ENCODE measurements around the gene FBXO31.

The FBXO31 gene

GRCh38 chr16:87314990-87315420, 68.6 kb downstream of the FBXO31 start:
- Histone ChIP-seq H3K9ac (ENCODE audit: low read length) (peak overlapping the region; percentile 58), H4K20me1 (ENCODE audit: insufficient read depth, low read length) (no peaks in the 10 kb centered on the region), H3K4me1 (ENCODE audit: low read length) (peaks cover 12% of the 10 kb centered on the region), H3K4me3 (ENCODE audit: low read length) (peak overlapping the region; percentile 63), H3K27ac (ENCODE audit: low read length) (peak overlapping the region; percentile 49; the same call in 1 of the 2 replicates), H3F3A (ENCODE audit: insufficient read depth, low read length) (0 out of 2 replicates have a peak, but pooled peaks cover 4% of the 10 kb centered on the region), H3K9me2 (replicated peaks; ENCODE audit: insufficient read depth, low read length) (no peaks in the 10 kb centered on the region), H3K79me2 (ENCODE audit: low read length) (peaks cover 21% of the 10 kb centered on the region), H3K36me3 (replicated peaks; ENCODE audit: insufficient read depth, low read length) (no peaks in the 10 kb centered on the region), H2AFZ (ENCODE audit: low read length) (peak overlapping the region; percentile 58; the same call in 1 of the 2 replicates), H3K27me3 (replicated peaks; ENCODE audit: insufficient read depth, low read length) (no peaks in the 10 kb centered on the region), H3K9me3 (replicated peaks; ENCODE audit: insufficient read depth, low read length) (no peaks in the 10 kb centered on the region), H3K4me2 (ENCODE audit: low read depth, low read length) (peak overlapping the region; percentile 72)
- TF ChIP-seq EZH2 (optimal IDR thresholded peaks at IDR 0.05; ENCODE audit: low read depth, low read length), result no peak
- TF ChIP-seq EZH2phosphoT487 (IDR thresholded peaks at IDR 0.05; ENCODE audit: low read length), result no peak
- TF ChIP-seq, protein P1, sequence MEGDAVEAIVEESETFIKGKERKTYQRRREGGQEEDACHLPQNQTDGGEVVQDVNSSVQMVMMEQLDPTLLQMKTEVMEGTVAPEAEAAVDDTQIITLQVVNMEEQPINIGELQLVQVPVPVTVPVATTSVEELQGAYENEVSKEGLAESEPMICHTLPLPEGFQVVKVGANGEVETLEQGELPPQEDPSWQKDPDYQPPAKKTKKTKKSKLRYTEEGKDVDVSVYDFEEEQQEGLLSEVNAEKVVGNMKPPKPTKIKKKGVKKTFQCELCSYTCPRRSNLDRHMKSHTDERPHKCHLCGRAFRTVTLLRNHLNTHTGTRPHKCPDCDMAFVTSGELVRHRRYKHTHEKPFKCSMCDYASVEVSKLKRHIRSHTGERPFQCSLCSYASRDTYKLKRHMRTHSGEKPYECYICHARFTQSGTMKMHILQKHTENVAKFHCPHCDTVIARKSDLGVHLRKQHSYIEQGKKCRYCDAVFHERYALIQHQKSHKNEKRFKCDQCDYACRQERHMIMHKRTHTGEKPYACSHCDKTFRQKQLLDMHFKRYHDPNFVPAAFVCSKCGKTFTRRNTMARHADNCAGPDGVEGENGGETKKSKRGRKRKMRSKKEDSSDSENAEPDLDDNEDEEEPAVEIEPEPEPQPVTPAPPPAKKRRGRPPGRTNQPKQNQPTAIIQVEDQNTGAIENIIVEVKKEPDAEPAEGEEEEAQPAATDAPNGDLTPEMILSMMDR (IDR thresholded peaks at IDR 0.05; ENCODE audit: low read length), result no peak
- DNase-seq, result peak; percentile 61

DNA sequence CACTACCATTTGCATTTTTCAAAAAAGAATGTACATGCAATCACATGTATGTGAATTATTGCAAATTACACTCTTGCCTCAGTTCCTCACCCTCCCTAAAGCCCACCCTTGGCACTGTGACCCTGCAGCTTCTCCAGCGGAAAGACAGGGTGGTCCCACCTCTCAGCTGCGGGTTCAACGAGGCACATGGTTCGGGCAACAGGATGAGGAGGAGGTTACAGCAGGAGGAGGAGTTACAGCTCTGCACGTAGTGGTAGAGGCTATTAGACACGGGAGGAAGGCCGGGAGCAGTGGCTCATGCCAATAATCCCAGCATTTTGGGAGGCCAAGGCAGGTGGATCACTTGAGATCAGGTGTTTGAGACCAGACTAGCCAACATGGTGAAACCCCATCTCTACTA, 71.6 kb downstream of the FBXO31 start:
- no peak overlapping the region for H3K27ac ChIP-seq (ENCODE audit: low read length)
- H4K20me1 ChIP-seq (ENCODE audit: insufficient read depth, low read length), result no peaks in the 10 kb centered on the region
- no peaks in the 10 kb centered on the region for H3K9me3 ChIP-seq (replicated peaks; ENCODE audit: insufficient read depth, low read length)
- no peak overlapping the region for H2AFZ ChIP-seq (ENCODE audit: low read length)
- TF ChIP-seq, protein P1 (IDR thresholded peaks at IDR 0.05; ENCODE audit: low read length), result no peak
- TF ChIP-seq EZH2phosphoT487 (IDR thresholded peaks at IDR 0.05; ENCODE audit: low read length), result no peak
- no peak for TF ChIP-seq EZH2 (optimal IDR thresholded peaks at IDR 0.05; ENCODE audit: low read depth, low read length)
- H3K27me3 ChIP-seq (replicated peaks; ENCODE audit: insufficient read depth, low read length), result no peaks in the 10 kb centered on the region
- H3K79me2 ChIP-seq (ENCODE audit: low read length), result peaks cover 8% of the 10 kb centered on the region; the same call in 1 of the 2 replicates
- H3K9me2 ChIP-seq (replicated peaks; ENCODE audit: insufficient read depth, low read length), result no peaks in the 10 kb centered on the region
- H3K4me2 ChIP-seq (ENCODE audit: low read depth, low read length), result no peak overlapping the region
- no peak overlapping the region for H3K9ac ChIP-seq (ENCODE audit: low read length)
- no peak overlapping the region for H3K4me3 ChIP-seq (ENCODE audit: low read length)
- DNase-seq, result no peak
- peaks cover 12% of the 10 kb centered on the region for H3K4me1 ChIP-seq (ENCODE audit: low read length)
- no peaks in the 10 kb centered on the region for H3K36me3 ChIP-seq (replicated peaks; ENCODE audit: insufficient read depth, low read length)
- 0 out of 2 replicates have a peak, but pooled peaks cover 4% of the 10 kb centered on the region for H3F3A ChIP-seq (ENCODE audit: insufficient read depth, low read length)

DNA sequence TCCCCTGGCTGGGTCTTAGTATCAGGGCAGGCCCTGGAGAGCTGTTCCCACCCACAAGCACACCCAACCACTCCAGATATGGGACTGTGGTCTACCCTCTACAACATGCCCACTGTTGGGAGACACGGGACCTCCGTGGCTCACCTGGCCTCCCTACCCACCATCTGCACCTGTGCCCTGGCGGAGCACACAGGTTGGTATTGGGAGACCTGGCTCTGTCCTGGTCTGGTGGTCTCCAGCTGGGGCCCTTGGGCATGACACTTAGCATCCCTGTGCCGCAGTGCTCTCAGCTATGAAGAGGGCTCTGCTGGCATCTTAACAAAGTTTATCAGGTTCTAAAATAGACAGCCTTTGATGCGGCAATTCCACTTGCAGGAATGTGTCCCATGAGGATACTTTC, 72.2 kb downstream of the FBXO31 start:
- 0 out of 2 replicates have a peak, but pooled peaks cover 4% of the 10 kb centered on the region for H3F3A ChIP-seq (ENCODE audit: insufficient read depth, low read length)
- peaks cover 8% of the 10 kb centered on the region; the same call in 1 of the 2 replicates for H3K79me2 ChIP-seq (ENCODE audit: low read length)

More for the DNA sequence above, 72.2 kb downstream of the FBXO31 start:
- Histone ChIP-seq H3K4me1 (ENCODE audit: low read length) (peaks cover 12% of the 10 kb centered on the region), H3K4me3 (ENCODE audit: low read length) (no peak overlapping the region), H3K36me3 (replicated peaks; ENCODE audit: insufficient read depth, low read length) (no peaks in the 10 kb centered on the region), H3K9me3 (replicated peaks; ENCODE audit: insufficient read depth, low read length) (no peaks in the 10 kb centered on the region), H3K27me3 (replicated peaks; ENCODE audit: insufficient read depth, low read length) (no peaks in the 10 kb centered on the region), H3K9ac (ENCODE audit: low read length) (no peak overlapping the region), H2AFZ (ENCODE audit: low read length) (no peak overlapping the region), H3K4me2 (ENCODE audit: low read depth, low read length) (no peak overlapping the region), H3K9me2 (replicated peaks; ENCODE audit: insufficient read depth, low read length) (no peaks in the 10 kb centered on the region), H3K27ac (ENCODE audit: low read length) (no peak overlapping the region), H4K20me1 (ENCODE audit: insufficient read depth, low read length) (no peaks in the 10 kb centered on the region)
- no peak for DNase-seq
- TF ChIP-seq EZH2 (optimal IDR thresholded peaks at IDR 0.05; ENCODE audit: low read depth, low read length) (no peak), EZH2phosphoT487 (IDR thresholded peaks at IDR 0.05; ENCODE audit: low read length) (no peak)
- TF ChIP-seq, protein P1 (IDR thresholded peaks at IDR 0.05; ENCODE audit: low read length), result no peak

Measured in MM.1S (cell line).